Endodermal cell (in vitro differentiated cells): ENCODE results near the gene NDST3. TPM values are rescaled to one million over a fixed set of nuclear protein-coding genes. Genes with fewer than 3 reads are reported as not detected.

Source experiments
- DNase-seq: peaks from one replicate; pipeline ENCODE4 v3.0.0-alpha.2; 2017
- H3K27ac ChIP-seq: 2 replicates; pipeline ENCODE4 v1.5.1; 2013; ENCODE audit warnings: mild to moderate bottlenecking, low read depth, low read length, moderate library complexity
- H3K27me3 ChIP-seq: 2 replicates; pipeline ENCODE4 v1.6.1; 2013; ENCODE audit warnings: mild to moderate bottlenecking, low read length, moderate library complexity; ENCODE audit not compliant: insufficient read depth, control insufficient read depth, poor library complexity, severe bottlenecking
- H3K36me3 ChIP-seq: 2 replicates; pipeline ENCODE4 v1.7.0; 2013; ENCODE audit warnings: mild to moderate bottlenecking, low read length, moderate library complexity; ENCODE audit not compliant: control insufficient read depth, insufficient read depth
- H3K4me1 ChIP-seq: one replicate; pipeline ENCODE4 v1.7.0; 2013; ENCODE audit warnings: low read length; ENCODE audit not compliant: control insufficient read depth, insufficient read depth
- H3K4me3 ChIP-seq: 2 replicates; pipeline ENCODE4 v1.5.1; 2013; ENCODE audit warnings: mild to moderate bottlenecking, low read length, moderate library complexity
- H3K9ac ChIP-seq: 2 replicates; pipeline ENCODE4 v1.6.1; 2013; ENCODE audit warnings: mild to moderate bottlenecking, low read length, moderate library complexity; ENCODE audit not compliant: poor library complexity, severe bottlenecking; ENCODE audit errors: extremely low read depth
- H3K9me3 ChIP-seq: 2 replicates; pipeline ENCODE4 v1.6.1; 2013; ENCODE audit warnings: mild to moderate bottlenecking, low read length, moderate library complexity; ENCODE audit not compliant: control insufficient read depth
- H3K27ac Mint-ChIP-seq: 2 replicates; pipeline ENCODE4 v1.8.0; 2020; ENCODE audit warnings: mixed read lengths
- H3K27me3 Mint-ChIP-seq: 2 replicates; pipeline ENCODE4 v1.8.0; 2021; ENCODE audit warnings: mild to moderate bottlenecking, mixed read lengths; ENCODE audit not compliant: insufficient read depth
- H3K36me3 Mint-ChIP-seq: 2 replicates; pipeline ENCODE4 v1.8.0; 2020; ENCODE audit warnings: low read depth, mixed read lengths
- H3K4me1 Mint-ChIP-seq: 2 replicates; pipeline ENCODE4 v1.8.0; 2020; ENCODE audit warnings: mixed read lengths
- H3K4me3 Mint-ChIP-seq: 2 replicates; pipeline ENCODE4 v1.8.0; 2020; ENCODE audit warnings: mild to moderate bottlenecking, moderate library complexity, mixed read lengths
- H3K9me3 Mint-ChIP-seq: 2 replicates; pipeline ENCODE4 v1.8.0; 2020; ENCODE audit warnings: mild to moderate bottlenecking, mixed read lengths
- WGBS, 2 experiments: methylation state at CpG; one replicate each; pipeline versions ENCODE4 v1.1.5 to v1.1.7; 2013; ENCODE audit warnings: missing lambda C conversion rate in 2 of 2, mixed read lengths in 1 of 2; ENCODE audit not compliant: insufficient coverage in 1 of 2, insufficient read length in 1 of 2; 5-methylcytosine and 5-hydroxymethylcytosine counted together
- total RNA-seq, 2 donors: library from RNA; stranded (reverse); fragmentation: NEBNext Ultra II Directional in 1 of 2; extraction: Animal tissue kit (Norgen Biotek cat#: 25700) in 1 of 2; gene quantifications; 2 replicates in 1 of 2; 3 replicates in 1 of 2; pipeline ENCODE4 v1.2.1, GENCODE V29; 2021
- TF ChIP-seq, protein P1 (sequence below): fragments of 200-600 bp; sonication (generic); conservative IDR thresholded peaks from 2 replicates; pipeline ENCODE4 v1.5.0; 2021; ENCODE audit warnings: antibody characterized with exemption, mild to moderate bottlenecking

NDST3 gene
- total RNA-seq, 2 donors from 2014 or later = 0.62 to 0.71 TPM

GRCh38 chr4:118278473-118279274 lies 244.4 kb downstream of the NDST3 start:
- DNase-seq = peak; percentile 99
- TF ChIP-seq, protein P1, sequence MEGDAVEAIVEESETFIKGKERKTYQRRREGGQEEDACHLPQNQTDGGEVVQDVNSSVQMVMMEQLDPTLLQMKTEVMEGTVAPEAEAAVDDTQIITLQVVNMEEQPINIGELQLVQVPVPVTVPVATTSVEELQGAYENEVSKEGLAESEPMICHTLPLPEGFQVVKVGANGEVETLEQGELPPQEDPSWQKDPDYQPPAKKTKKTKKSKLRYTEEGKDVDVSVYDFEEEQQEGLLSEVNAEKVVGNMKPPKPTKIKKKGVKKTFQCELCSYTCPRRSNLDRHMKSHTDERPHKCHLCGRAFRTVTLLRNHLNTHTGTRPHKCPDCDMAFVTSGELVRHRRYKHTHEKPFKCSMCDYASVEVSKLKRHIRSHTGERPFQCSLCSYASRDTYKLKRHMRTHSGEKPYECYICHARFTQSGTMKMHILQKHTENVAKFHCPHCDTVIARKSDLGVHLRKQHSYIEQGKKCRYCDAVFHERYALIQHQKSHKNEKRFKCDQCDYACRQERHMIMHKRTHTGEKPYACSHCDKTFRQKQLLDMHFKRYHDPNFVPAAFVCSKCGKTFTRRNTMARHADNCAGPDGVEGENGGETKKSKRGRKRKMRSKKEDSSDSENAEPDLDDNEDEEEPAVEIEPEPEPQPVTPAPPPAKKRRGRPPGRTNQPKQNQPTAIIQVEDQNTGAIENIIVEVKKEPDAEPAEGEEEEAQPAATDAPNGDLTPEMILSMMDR = no peak
- WGBS, 2 experiments = 3 to 5% methylated on average over 22 to 56 of the region's 56 CpGs
- peaks cover 3% of the 10 kb centered on the region for H3K4me1 ChIP-seq
- peaks cover 10% of the 10 kb centered on the region for H3K36me3 Mint-ChIP-seq
- H3K27ac ChIP-seq = peak overlapping the region; percentile 15
- peak overlapping the region; percentile 96 for H3K27ac Mint-ChIP-seq
- H3K9ac ChIP-seq = peak overlapping the region; percentile 93
- H3K36me3 ChIP-seq = peaks cover 27% of the 10 kb centered on the region
- no peaks in the 10 kb centered on the region for H3K27me3 Mint-ChIP-seq
- peak overlapping the region; percentile 94 for H3K4me3 ChIP-seq
- peaks cover 5% of the 10 kb centered on the region for H3K9me3 ChIP-seq
- no peaks in the 10 kb centered on the region for H3K27me3 ChIP-seq
- H3K9me3 Mint-ChIP-seq = peaks cover 3% of the 10 kb centered on the region
- peak overlapping the region; percentile 84 for H3K4me3 Mint-ChIP-seq
- peaks cover 17% of the 10 kb centered on the region for H3K4me1 Mint-ChIP-seq

DNA sequence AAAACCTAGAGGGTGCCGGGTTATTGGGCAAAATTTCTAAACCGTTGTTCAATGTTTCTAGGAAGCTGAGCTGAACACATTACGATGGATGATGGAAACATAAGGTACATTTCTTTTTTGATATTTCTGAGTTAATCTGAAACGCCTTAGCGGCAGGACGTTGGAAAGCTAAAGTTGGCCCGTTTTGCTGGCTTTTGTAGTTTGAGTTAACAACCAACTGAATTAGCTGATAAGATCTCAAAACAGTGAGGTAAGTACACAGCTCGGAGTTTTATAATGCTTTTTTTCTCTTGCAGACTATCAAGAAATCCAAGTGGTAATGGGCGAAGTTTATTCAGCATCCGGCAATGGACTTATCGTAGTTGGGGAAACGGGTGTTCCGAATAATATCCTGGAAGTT lies 245.0 kb downstream of the NDST3 start:
- Mint-ChIP-seq H3K4me3 (peak overlapping the region; percentile 84), H3K27ac (peak overlapping the region; percentile 96), H3K36me3 (peaks cover 10% of the 10 kb centered on the region), H3K4me1 (peaks cover 17% of the 10 kb centered on the region), H3K9me3 (peaks cover 3% of the 10 kb centered on the region), H3K27me3 (no peaks in the 10 kb centered on the region)
- Histone ChIP-seq H3K9me3 (peaks cover 5% of the 10 kb centered on the region), H3K4me1 (peaks cover 3% of the 10 kb centered on the region), H3K27ac (no peak overlapping the region), H3K36me3 (peaks cover 27% of the 10 kb centered on the region), H3K9ac (peak overlapping the region; percentile 93), H3K4me3 (peak overlapping the region; percentile 94), H3K27me3 (no peaks in the 10 kb centered on the region)
- 10 to 11% methylated on average over 9 to 13 of the region's 13 CpGs for WGBS, 2 experiments
- no peak for DNase-seq
- TF ChIP-seq, protein P1 = no peak

GRCh38 chr4:118279920-118280432 lies 245.7 kb downstream of the NDST3 start:
- peak overlapping the region; percentile 94 for H3K4me3 ChIP-seq
- Mint-ChIP-seq H3K4me1 (peaks cover 17% of the 10 kb centered on the region), H3K27me3 (no peaks in the 10 kb centered on the region), H3K27ac (peak overlapping the region; percentile 96), H3K4me3 (peak overlapping the region; percentile 84), H3K9me3 (peaks cover 3% of the 10 kb centered on the region), H3K36me3 (peaks cover 10% of the 10 kb centered on the region)
- no peak overlapping the region for H3K27ac ChIP-seq
- peaks cover 3% of the 10 kb centered on the region for H3K4me1 ChIP-seq
- DNase-seq = no peak
- TF ChIP-seq, protein P1 = no peak
- peaks cover 5% of the 10 kb centered on the region for H3K9me3 ChIP-seq
- no CpG with 5 or more reads among the region's 2 CpGs for WGBS, 2 experiments
- peak overlapping the region; percentile 93 for H3K9ac ChIP-seq
- no peaks in the 10 kb centered on the region for H3K27me3 ChIP-seq
- H3K36me3 ChIP-seq = peaks cover 27% of the 10 kb centered on the region
